Activated naive CD4-positive, alpha-beta T cell treated with anti-CD3 and anti-CD28 coated beads for 36 hours (primary cell): ENCODE results near the gene UTP11. TPM values are rescaled to one million over a fixed set of nuclear protein-coding genes. Genes with fewer than 3 reads are reported as not detected.

ENCODE experiments used
- CTCF ChIA-PET: fragments of 350-600 bp; sonication (Branson Sonifier 250); formaldehyde crosslinking; loops from one replicate; lab custom pipeline; 2021; ENCODE audit warnings: antibody characterized with exemption; lab: Charles Lee
- DNase-seq: peaks from one replicate; pipeline ENCODE4 v3.0.0-alpha.2; 2020
- H3K27ac Mint-ChIP-seq: one replicate; pipeline ENCODE4 v1.8.0; 2021; ENCODE audit warnings: mild to moderate bottlenecking, mixed read lengths
- H3K27me3 Mint-ChIP-seq: one replicate; pipeline ENCODE4 v1.8.0; 2021; ENCODE audit warnings: low read depth, mixed read lengths
- H3K36me3 Mint-ChIP-seq: one replicate; pipeline ENCODE4 v1.8.0; 2021; ENCODE audit warnings: low read depth, mixed read lengths
- H3K4me1 Mint-ChIP-seq: one replicate; pipeline ENCODE4 v1.8.0; 2021; ENCODE audit warnings: low read depth, mixed read lengths
- H3K4me3 Mint-ChIP-seq: one replicate; pipeline ENCODE4 v1.8.0; 2021; ENCODE audit warnings: mild to moderate bottlenecking, moderate library complexity, mixed read lengths
- H3K9me3 Mint-ChIP-seq: one replicate; pipeline ENCODE4 v1.8.0; 2021; ENCODE audit warnings: mixed read lengths
- intact Hi-C: fragments of 100-400 bp; cut with micrococcal nuclease; formaldehyde crosslinking; loops from one replicate; pipeline ENCODE4 v1.15.1; 2023
- total RNA-seq, 2 experiments: library from RNA; stranded (reverse); gene quantifications; one replicate each; pipeline ENCODE4 v1.2.3, GENCODE V29; 2021

Gene UTP11
- total RNA-seq, 2 experiments from 2014 or later = 49.7 to 49.8 TPM

- no peak for DNase-seq
- CTCF ChIA-PET = interaction anchor here (0.9 to 1.2 kb wide), 3 partner anchors 9 to 116 kb away, joined by 3 to 5 read pairs (median 4); no protein-coding TSS in a partner anchor
- intact Hi-C loops = loop anchor here (10.0 kb wide), 1 partner anchor 410 kb away; the partner anchor contains the start of gene GNL2
- Mint-ChIP-seq H3K27ac (peak overlapping the region; percentile 76), H3K36me3 (peaks cover 5% of the 10 kb centered on the region), H3K4me3 (peak overlapping the region; percentile 86), H3K4me1 (peaks cover 38% of the 10 kb centered on the region), H3K27me3 (no peaks in the 10 kb centered on the region), H3K9me3 (no peaks in the 10 kb centered on the region)
Measured at GRCh38 chr1:38004284-38005108, 8.0 kb upstream of the UTP11 start.

GRCh38 chr1:38005195-38006007 is 7.1 kb upstream of the UTP11 start, which contains the start of gene FHL3:
FHL3 (minus strand) TSS chr1:38005514; CDS start chr1:37999412, 6,102 bp downstream.
- intact Hi-C loops = loop anchor here (10.0 kb wide), 1 partner anchor 411 kb away; the partner anchor contains the start of gene GNL2
- Mint-ChIP-seq H3K9me3 (no peaks in the 10 kb centered on the region), H3K4me1 (peaks cover 38% of the 10 kb centered on the region), H3K27me3 (no peaks in the 10 kb centered on the region), H3K36me3 (peaks cover 5% of the 10 kb centered on the region), H3K27ac (peak within 1 kb of the TSS; percentile 76), H3K4me3 (peak within 1 kb of the TSS; percentile 86)
- CTCF ChIA-PET = no interaction called here
- DNase-seq = peak; percentile 37

- H3K36me3 Mint-ChIP-seq = peaks cover 5% of the 10 kb centered on the region
- peaks cover 38% of the 10 kb centered on the region for H3K4me1 Mint-ChIP-seq
- peak overlapping the region; percentile 30 for H3K27ac Mint-ChIP-seq
- H3K9me3 Mint-ChIP-seq = no peaks in the 10 kb centered on the region
- H3K4me3 Mint-ChIP-seq = peak overlapping the region; percentile 46
- H3K27me3 Mint-ChIP-seq = no peaks in the 10 kb centered on the region
- CTCF ChIA-PET = no interaction called here
- intact Hi-C loops = loop anchor here (10.0 kb wide), 1 partner anchor 411 kb away; the partner anchor contains the start of gene GNL2
- DNase-seq = no peak
Measured at GRCh38 chr1:38006008-38006828, 6.3 kb upstream of the UTP11 start.

- no peaks in the 10 kb centered on the region for H3K9me3 Mint-ChIP-seq
- H3K36me3 Mint-ChIP-seq = peaks cover 12% of the 10 kb centered on the region
- peak overlapping the region; percentile 95 for H3K27ac Mint-ChIP-seq
- intact Hi-C loops = loop anchor here (1.0 to 10.0 kb wide), 3 partner anchors 19 to 414 kb away; partner anchors contain the start of genes GNL2 and SF3A3
- no peaks in the 10 kb centered on the region for H3K27me3 Mint-ChIP-seq
- no peak overlapping the region for H3K4me3 Mint-ChIP-seq
- peak; percentile 84 for DNase-seq
- CTCF ChIA-PET = interaction anchor here (0.6 to 7.1 kb wide), 9 partner anchors 10 to 150 kb away, joined by 3 to 57 read pairs (median 4); partner anchors contain the start of genes MTF1 and SF3A3
- H3K4me1 Mint-ChIP-seq = peaks cover 48% of the 10 kb centered on the region
Measured at GRCh38 chr1:38009088-38009840, 3.3 kb upstream of the UTP11 start.

GRCh38 chr1:38009841-38010180 is 2.7 kb upstream of the UTP11 start:
- no peak for DNase-seq
- peaks cover 44% of the 10 kb centered on the region for H3K4me1 Mint-ChIP-seq
- intact Hi-C loops = loop anchor here (1.0 to 10.0 kb wide), 3 partner anchors 18 to 415 kb away; partner anchors contain the start of genes GNL2 and SF3A3
- H3K4me3 Mint-ChIP-seq = no peak overlapping the region
- CTCF ChIA-PET = interaction anchor here (1.0 to 7.1 kb wide), 6 partner anchors 9 to 151 kb away, joined by 3 to 57 read pairs (median 11); partner anchors contain the start of genes MTF1 and SF3A3
- peaks cover 9% of the 10 kb centered on the region for H3K36me3 Mint-ChIP-seq
- no peaks in the 10 kb centered on the region for H3K27me3 Mint-ChIP-seq
- H3K9me3 Mint-ChIP-seq = no peaks in the 10 kb centered on the region
- peak overlapping the region; percentile 95 for H3K27ac Mint-ChIP-seq

- DNase-seq = no peak
- H3K4me1 Mint-ChIP-seq = peaks cover 55% of the 10 kb centered on the region
- CTCF ChIA-PET = interaction anchor here (1.7 to 7.1 kb wide), 3 partner anchors 9 to 23 kb away, joined by 5 to 57 read pairs (median 15); partner anchors contain the start of gene SF3A3
- peaks cover 20% of the 10 kb centered on the region for H3K36me3 Mint-ChIP-seq
- H3K9me3 Mint-ChIP-seq = no peaks in the 10 kb centered on the region
- peak overlapping the region; percentile 98 for H3K4me3 Mint-ChIP-seq
- peak overlapping the region; percentile 95 for H3K27ac Mint-ChIP-seq
- no peaks in the 10 kb centered on the region for H3K27me3 Mint-ChIP-seq
- intact Hi-C loops = loop anchor here (2.0 kb wide), 2 partner anchors 82 to 538 kb away; partner anchors contain the start of gene ZC3H12A
Measured at GRCh38 chr1:38013227-38013622, 691 bp downstream of the UTP11 start.

GRCh38 chr1:38014171-38014570 is 1.6 kb downstream of the UTP11 start:
- CTCF ChIA-PET = interaction anchor here (1.2 to 7.1 kb wide), 4 partner anchors 10 to 58 kb away, joined by 5 to 57 read pairs (median 10); partner anchors contain the start of gene SF3A3
- Mint-ChIP-seq H3K36me3 (peaks cover 29% of the 10 kb centered on the region), H3K27ac (no peak overlapping the region), H3K4me1 (peaks cover 51% of the 10 kb centered on the region), H3K4me3 (peak overlapping the region; percentile 98), H3K9me3 (no peaks in the 10 kb centered on the region), H3K27me3 (no peaks in the 10 kb centered on the region)
- no peak for DNase-seq
- intact Hi-C loops = no loop called here

GRCh38 chr1:38014724-38015424 is 2.3 kb downstream of the UTP11 start:
- Mint-ChIP-seq H3K27me3 (no peaks in the 10 kb centered on the region), H3K4me1 (peaks cover 44% of the 10 kb centered on the region), H3K36me3 (peaks cover 32% of the 10 kb centered on the region), H3K4me3 (no peak overlapping the region), H3K9me3 (no peaks in the 10 kb centered on the region), H3K27ac (peak overlapping the region; percentile 36)
- DNase-seq = no peak
- CTCF ChIA-PET = interaction anchor here (1.2 to 7.1 kb wide), 3 partner anchors 13 to 57 kb away, joined by 5 to 57 read pairs (median 15); partner anchors contain the start of gene SF3A3
- intact Hi-C loops = no loop called here

- intact Hi-C loops = no loop called here
- no peak for DNase-seq
- Mint-ChIP-seq H3K36me3 (peaks cover 36% of the 10 kb centered on the region), H3K4me3 (no peak overlapping the region), H3K9me3 (no peaks in the 10 kb centered on the region), H3K4me1 (peaks cover 40% of the 10 kb centered on the region), H3K27ac (peak overlapping the region; percentile 22), H3K27me3 (no peaks in the 10 kb centered on the region)
- CTCF ChIA-PET = interaction anchor here (0.8 to 7.1 kb wide), 3 partner anchors 11 to 26 kb away, joined by 4 to 57 read pairs (median 8); partner anchors contain the start of gene SF3A3
Measured at GRCh38 chr1:38015978-38016725, 3.6 kb downstream of the UTP11 start.
